Measurements from ENCODE around the gene UGT2B10.

Gene UGT2B10

GRCh38 chr4:68864438-68865187, 48.8 kb downstream of the UGT2B10 start:
- no peaks in the 10 kb centered on the region for H3K36me3 ChIP-seq (ENCODE audit: insufficient read depth, low read length)
- no peak overlapping the region for H3K4me2 ChIP-seq (ENCODE audit: low read length)
- no peaks in the 10 kb centered on the region for H3F3A ChIP-seq (ENCODE audit: insufficient read depth, low read length)
- H3K79me2 ChIP-seq (ENCODE audit: insufficient read depth, low read length) = no peaks in the 10 kb centered on the region
- H2AFZ ChIP-seq (ENCODE audit: low read length) = no peak overlapping the region
- no peaks in the 10 kb centered on the region for H4K20me1 ChIP-seq (ENCODE audit: insufficient read depth, low read length)
- no peaks in the 10 kb centered on the region for H3K27me3 ChIP-seq (ENCODE audit: insufficient read depth, low read length)
- H3K4me1 ChIP-seq (ENCODE audit: insufficient read depth, low read length, severe bottlenecking) = no peaks in the 10 kb centered on the region
- H3K9me3 ChIP-seq (ENCODE audit: low read length) = no peaks in the 10 kb centered on the region
- no peak overlapping the region for H3K27ac ChIP-seq (ENCODE audit: low read depth, low read length, poor library complexity, severe bottlenecking)
- no peak overlapping the region for H3K4me3 ChIP-seq (ENCODE audit: low read depth, low read length, poor library complexity, severe bottlenecking)
- no peak for TF ChIP-seq EZH2 (IDR thresholded peaks at IDR 0.05; ENCODE audit: borderline replicate concordance, low read length)
- no peaks in the 10 kb centered on the region for H3K9me2 ChIP-seq (ENCODE audit: low read depth, low read length)
- no peak overlapping the region for H3K9ac ChIP-seq (ENCODE audit: low read length)

- no peaks in the 10 kb centered on the region for H3F3A ChIP-seq (ENCODE audit: insufficient read depth, low read length)
- H3K9me2 ChIP-seq (ENCODE audit: low read depth, low read length) = no peaks in the 10 kb centered on the region
- H4K20me1 ChIP-seq (ENCODE audit: insufficient read depth, low read length) = no peaks in the 10 kb centered on the region
- no peaks in the 10 kb centered on the region for H3K9me3 ChIP-seq (ENCODE audit: low read length)
- no peaks in the 10 kb centered on the region for H3K79me2 ChIP-seq (ENCODE audit: insufficient read depth, low read length)
- no peak overlapping the region for H3K27ac ChIP-seq (ENCODE audit: low read depth, low read length, poor library complexity, severe bottlenecking)
- no peaks in the 10 kb centered on the region for H3K27me3 ChIP-seq (ENCODE audit: insufficient read depth, low read length)
- TF ChIP-seq EZH2 (IDR thresholded peaks at IDR 0.05; ENCODE audit: borderline replicate concordance, low read length) = no peak
- TF ChIP-seq CTCF (IDR thresholded peaks at IDR 0.05; ENCODE audit: low read length) = no peak
- no peaks in the 10 kb centered on the region for H3K36me3 ChIP-seq (ENCODE audit: insufficient read depth, low read length)
- H3K4me3 ChIP-seq (ENCODE audit: low read depth, low read length, poor library complexity, severe bottlenecking) = no peak overlapping the region
- no peaks in the 10 kb centered on the region for H3K4me1 ChIP-seq (ENCODE audit: insufficient read depth, low read length, severe bottlenecking)
- H3K9ac ChIP-seq (ENCODE audit: low read length) = no peak overlapping the region
- H3K4me2 ChIP-seq (ENCODE audit: low read length) = no peak overlapping the region
- no peak overlapping the region for H2AFZ ChIP-seq (ENCODE audit: low read length)
These were observed 49.4 kb downstream of the UGT2B10 start for GRCh38 chr4:68865188-68865638.

- no peak overlapping the region for H3K4me2 ChIP-seq (ENCODE audit: low read length)
- no peak overlapping the region for H3K4me3 ChIP-seq (ENCODE audit: low read depth, low read length, poor library complexity, severe bottlenecking)
- H3K79me2 ChIP-seq (ENCODE audit: insufficient read depth, low read length) = no peaks in the 10 kb centered on the region
- H3K27me3 ChIP-seq (ENCODE audit: insufficient read depth, low read length) = no peaks in the 10 kb centered on the region
- no peaks in the 10 kb centered on the region for H3K36me3 ChIP-seq (ENCODE audit: insufficient read depth, low read length)
- TF ChIP-seq CTCF (IDR thresholded peaks at IDR 0.05; ENCODE audit: low read length) = no peak
- TF ChIP-seq EZH2 (IDR thresholded peaks at IDR 0.05; ENCODE audit: borderline replicate concordance, low read length) = no peak
- no peaks in the 10 kb centered on the region for H3K4me1 ChIP-seq (ENCODE audit: insufficient read depth, low read length, severe bottlenecking)
- H3K9me3 ChIP-seq (ENCODE audit: low read length) = no peaks in the 10 kb centered on the region
- no peaks in the 10 kb centered on the region for H3F3A ChIP-seq (ENCODE audit: insufficient read depth, low read length)
- no peak overlapping the region for H3K9ac ChIP-seq (ENCODE audit: low read length)
- no peak overlapping the region for H2AFZ ChIP-seq (ENCODE audit: low read length)
- H3K27ac ChIP-seq (ENCODE audit: low read depth, low read length, poor library complexity, severe bottlenecking) = no peak overlapping the region
- H4K20me1 ChIP-seq (ENCODE audit: insufficient read depth, low read length) = no peaks in the 10 kb centered on the region
- H3K9me2 ChIP-seq (ENCODE audit: low read depth, low read length) = no peaks in the 10 kb centered on the region
These were observed 50.0 kb downstream of the UGT2B10 start for GRCh38 chr4:68865760-68866159.

All from OCI-LY1 (cell line).